Omental fat pad (tissue), 4 donors: ENCODE results near the gene EBI3. TPM values are rescaled to one million over a fixed set of nuclear protein-coding genes. Genes with fewer than 3 reads are reported as not detected.

ENCODE experiments used
- ATAC-seq: fragments of 150-250 bp; one replicate; pipeline ENCODE4 v1.9.1; 2016; ENCODE audit warnings: mild to moderate bottlenecking, moderate library complexity; ENCODE audit not compliant: low FRiP score
- DNase-seq: peaks from one replicate; pipeline ENCODE4 v3.0.0-alpha.2; 2019; ENCODE audit warnings: low spot score
- total RNA-seq, 4 donors: library from RNA; depleted of rRNA; stranded (reverse); fragments of >200 nt; gene quantifications; one replicate each; pipeline ENCODE4 v1.1.0, GENCODE V29; 2016
- TF ChIP-seq, protein P1 (sequence below), 3 donors: fragments of 450-650 bp; IDR thresholded peaks; one replicate each; pipeline ENCODE4 v1.5.1; 2016 to 2017; ENCODE audit warnings: antibody characterized with exemption in 3 of 3, mild to moderate bottlenecking in 3 of 3, moderate library complexity in 2 of 3

The EBI3 gene
- total RNA-seq, 4 donors from 2014 or later, result 2.2 to 11.4 (median 5.0) TPM

DNA sequence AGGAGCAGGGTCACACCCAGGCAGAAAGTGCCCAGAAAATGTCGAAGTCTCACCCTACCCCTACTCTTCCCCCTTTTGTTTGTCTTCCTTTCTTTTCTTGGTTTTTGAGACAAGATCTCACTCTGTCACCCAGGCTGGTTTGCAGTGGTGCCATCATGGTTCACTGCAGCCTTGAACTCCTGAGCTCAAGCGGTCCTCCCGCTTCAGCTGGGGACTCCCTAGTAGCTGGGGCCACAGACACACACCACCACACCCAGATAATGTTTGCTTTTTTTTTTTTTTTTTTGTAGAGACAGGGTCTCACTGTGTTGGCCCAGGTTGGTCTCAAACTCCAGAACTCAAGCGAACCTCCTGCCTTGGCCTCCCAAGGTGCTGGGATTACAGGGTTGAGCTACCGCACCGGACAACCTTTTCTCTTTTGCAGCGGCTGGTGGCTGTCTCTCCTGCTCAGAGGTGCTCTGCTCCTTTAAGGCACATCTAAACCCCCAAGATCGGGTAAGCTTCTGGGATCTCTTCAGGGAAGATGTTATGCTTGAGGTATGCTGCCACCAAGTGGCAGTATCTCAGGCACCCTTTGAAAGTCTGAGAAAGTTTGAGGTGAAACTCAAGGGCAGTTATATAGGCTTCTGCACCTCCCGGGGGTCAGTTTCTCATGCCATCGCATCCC lies 22.4 kb upstream of the EBI3 start:
- ATAC-seq (no peak), DNase-seq (no peak)
- TF ChIP-seq, protein P1, sequence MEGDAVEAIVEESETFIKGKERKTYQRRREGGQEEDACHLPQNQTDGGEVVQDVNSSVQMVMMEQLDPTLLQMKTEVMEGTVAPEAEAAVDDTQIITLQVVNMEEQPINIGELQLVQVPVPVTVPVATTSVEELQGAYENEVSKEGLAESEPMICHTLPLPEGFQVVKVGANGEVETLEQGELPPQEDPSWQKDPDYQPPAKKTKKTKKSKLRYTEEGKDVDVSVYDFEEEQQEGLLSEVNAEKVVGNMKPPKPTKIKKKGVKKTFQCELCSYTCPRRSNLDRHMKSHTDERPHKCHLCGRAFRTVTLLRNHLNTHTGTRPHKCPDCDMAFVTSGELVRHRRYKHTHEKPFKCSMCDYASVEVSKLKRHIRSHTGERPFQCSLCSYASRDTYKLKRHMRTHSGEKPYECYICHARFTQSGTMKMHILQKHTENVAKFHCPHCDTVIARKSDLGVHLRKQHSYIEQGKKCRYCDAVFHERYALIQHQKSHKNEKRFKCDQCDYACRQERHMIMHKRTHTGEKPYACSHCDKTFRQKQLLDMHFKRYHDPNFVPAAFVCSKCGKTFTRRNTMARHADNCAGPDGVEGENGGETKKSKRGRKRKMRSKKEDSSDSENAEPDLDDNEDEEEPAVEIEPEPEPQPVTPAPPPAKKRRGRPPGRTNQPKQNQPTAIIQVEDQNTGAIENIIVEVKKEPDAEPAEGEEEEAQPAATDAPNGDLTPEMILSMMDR (IDR thresholded peaks at IDR 0.05), result no peak

DNA sequence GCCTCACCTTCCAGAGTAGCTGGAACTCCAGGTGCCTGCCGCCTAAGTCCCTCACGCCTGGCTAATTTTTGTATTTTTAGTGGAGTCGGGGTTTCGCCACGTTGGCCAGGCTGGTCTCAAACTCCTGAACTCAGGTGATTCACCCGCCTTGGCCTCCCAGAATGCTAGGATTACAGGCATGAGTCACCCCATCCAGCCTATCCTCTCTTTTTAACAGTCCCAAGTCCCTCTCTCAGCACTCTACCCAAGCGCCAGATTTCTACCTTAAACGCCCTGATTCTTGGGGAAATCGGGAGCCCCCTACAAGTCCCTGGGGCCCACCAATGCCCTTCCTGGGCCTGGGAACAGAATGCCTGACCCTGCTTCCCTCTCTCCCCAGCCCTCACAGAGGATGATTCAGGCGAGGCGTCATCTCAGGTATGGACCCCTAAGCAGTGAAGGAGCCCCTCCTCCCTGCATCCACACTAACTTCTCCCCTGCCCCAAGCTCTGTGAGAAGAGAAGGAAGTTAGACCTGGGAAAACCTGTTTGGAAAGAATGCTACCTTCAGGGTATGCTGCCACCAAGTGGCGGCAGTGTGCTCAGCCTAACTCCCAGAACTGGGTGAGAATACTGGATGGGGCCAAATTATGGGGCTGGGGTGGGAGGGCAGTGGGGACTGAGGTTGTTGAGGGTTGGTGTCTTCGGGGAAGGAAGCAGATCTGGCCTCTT lies 20.8 kb upstream of the EBI3 start:
- DNase-seq, result no peak
- TF ChIP-seq, protein P1 (IDR thresholded peaks at IDR 0.05), result no peak
- no peak for ATAC-seq

DNA sequence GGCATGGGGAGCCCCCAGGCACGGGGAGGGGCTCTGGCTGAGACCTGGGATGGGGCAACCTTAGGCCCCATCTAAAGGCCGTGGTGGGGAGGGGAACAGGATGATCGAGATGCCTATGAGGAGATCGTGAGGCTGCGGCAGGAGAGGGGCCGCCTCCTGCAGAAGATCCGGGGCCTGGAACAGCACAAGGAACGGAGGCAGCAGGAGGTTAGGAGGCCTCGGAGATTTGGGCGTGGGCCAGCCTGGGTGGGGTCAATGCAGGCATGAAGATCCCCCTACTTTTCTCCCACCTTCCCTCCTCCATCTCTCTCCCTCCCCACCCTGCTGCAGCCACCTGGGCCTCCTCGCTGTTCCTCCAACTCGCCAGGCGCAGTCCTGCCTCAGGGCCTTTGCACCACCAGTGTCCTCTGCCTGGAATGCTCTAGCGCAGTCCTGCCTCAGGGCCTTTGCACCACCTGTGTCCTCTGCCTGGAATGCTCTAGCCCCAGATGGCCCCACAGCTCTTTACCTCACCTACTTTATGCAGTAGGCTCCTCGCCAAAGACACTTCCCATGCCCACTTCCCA lies 19.1 kb upstream of the EBI3 start:
- TF ChIP-seq, protein P1 (IDR thresholded peaks at IDR 0.05), result no peak
- no peak for DNase-seq
- ATAC-seq, result no peak

DNA sequence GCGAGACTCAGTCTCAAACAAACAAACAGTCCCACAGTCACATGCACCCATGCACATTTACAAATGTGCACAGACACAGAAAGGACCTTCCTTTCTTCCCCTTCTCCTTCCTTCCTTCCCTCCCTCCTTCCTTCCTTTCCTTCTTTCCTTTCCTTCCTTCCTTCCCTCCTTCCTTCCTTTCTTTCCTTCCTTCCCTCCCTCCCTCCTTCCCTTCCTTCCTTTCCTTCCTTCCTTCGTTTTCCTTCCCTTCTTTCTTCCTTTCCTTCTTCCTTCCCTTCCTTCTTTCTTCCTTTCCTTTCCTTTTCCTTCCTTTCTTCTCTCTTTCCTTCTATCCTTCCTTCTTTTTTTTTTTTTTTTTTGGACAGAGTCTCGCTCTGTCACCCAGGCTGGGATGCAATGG lies 16.2 kb upstream of the EBI3 start:
- TF ChIP-seq, protein P1 (IDR thresholded peaks at IDR 0.05), result no peak
- no peak for ATAC-seq

DNA sequence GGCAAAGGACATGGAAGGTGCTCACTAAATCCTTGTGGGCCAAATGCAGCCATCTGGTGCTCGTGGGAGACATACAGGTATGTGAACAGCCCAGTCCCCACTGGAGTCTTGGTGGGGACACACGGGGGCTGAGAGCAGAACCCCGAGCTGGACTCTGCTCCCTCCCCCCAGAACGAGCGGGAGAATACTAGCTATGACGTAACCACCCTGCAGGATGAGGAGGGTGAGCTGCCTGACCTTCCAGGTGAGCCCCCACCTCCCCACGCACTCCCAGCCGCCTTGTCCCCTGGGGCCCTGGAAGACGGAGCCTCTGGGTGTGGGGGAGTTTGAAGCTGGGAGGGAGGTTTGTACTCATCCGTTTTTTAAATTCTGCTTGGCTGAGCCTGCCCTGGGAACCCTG lies 13.5 kb upstream of the EBI3 start:
- TF ChIP-seq, protein P1 (IDR thresholded peaks at IDR 0.05), result no peak
- ATAC-seq, result no peak

More for the DNA sequence above, 16.2 kb upstream of the EBI3 start:
- no peak for DNase-seq

DNA sequence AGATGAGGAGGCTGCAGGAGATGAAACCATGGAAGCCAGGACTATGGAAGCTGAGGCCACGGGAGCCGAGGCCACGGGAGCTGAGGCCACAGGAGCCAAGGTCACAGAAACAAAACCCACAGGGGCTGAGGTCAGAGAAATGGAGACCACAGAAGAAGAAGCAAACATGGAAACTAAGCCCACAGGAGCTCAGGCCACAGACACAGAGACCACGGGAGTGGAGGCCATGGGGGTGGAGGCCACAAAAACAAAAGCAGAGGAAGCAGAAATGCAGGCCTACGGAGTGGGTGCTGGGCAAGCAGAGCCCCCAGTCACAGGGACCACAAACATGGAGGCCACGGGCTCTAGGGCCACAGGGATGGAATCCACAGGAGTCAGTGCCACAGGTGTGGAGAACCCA lies 12.5 kb upstream of the EBI3 start:
- TF ChIP-seq, protein P1 (IDR thresholded peaks at IDR 0.05), result no peak
- ATAC-seq (no peak), DNase-seq (no peak)

More for the DNA sequence above, 13.5 kb upstream of the EBI3 start:
- DNase-seq, result no peak
